HEK293T (cell line): ENCODE results near the gene STIM1.
"Not testable (repeated sequence)": the region's sequence is repeated elsewhere in the genome, so short reads cannot be mapped to it uniquely, and the experiment has no call there.

Source experiments
- CTCF ChIA-PET: fragments of 350-600 bp; formaldehyde crosslinking; extraction: SDS; loops from one replicate; lab custom pipeline; 2021; ENCODE audit warnings: antibody characterized with exemption, inconsistent platforms; lab: Yijun Ruan, JAX
- POLR2A ChIA-PET: fragments of 350-600 bp; formaldehyde crosslinking; extraction: SDS; loops from one replicate; lab custom pipeline; 2020; ENCODE audit warnings: antibody characterized with exemption, inconsistent platforms; lab: Yijun Ruan, JAX
- DNase-seq: peaks from one replicate; pipeline ENCODE4 v3.0.0; 2012; ENCODE audit warnings: mixed read lengths; ENCODE audit errors: extremely low spot score
- ARNT ChIP-seq: fragments of 450-650 bp; IDR thresholded peaks from 2 replicates; pipeline ENCODE4 v1.6.1; 2017; ENCODE audit warnings: mild to moderate bottlenecking
- BHLHE40 ChIP-seq: fragments of 450-650 bp; IDR thresholded peaks from 2 replicates; pipeline ENCODE4 v1.6.1; 2016; ENCODE audit warnings: mild to moderate bottlenecking, moderate library complexity, borderline replicate concordance
- CTBP1 ChIP-seq: fragments of 450-650 bp; IDR thresholded peaks from 2 replicates; pipeline ENCODE4 v1.6.1; 2016; ENCODE audit warnings: borderline replicate concordance
- ELF4 ChIP-seq: fragments of 450-650 bp; IDR thresholded peaks from 2 replicates; pipeline ENCODE4 v1.6.1; 2017; ENCODE audit warnings: antibody characterized with exemption
- FOXA1 ChIP-seq: fragments of 450-650 bp; IDR thresholded peaks from 2 replicates; pipeline ENCODE4 v1.6.1; 2016; ENCODE audit warnings: mild to moderate bottlenecking
- FOXK2 ChIP-seq: fragments of 450-650 bp; IDR thresholded peaks from 2 replicates; pipeline ENCODE4 v1.6.1; 2016; ENCODE audit warnings: mild to moderate bottlenecking
- FOXM1 ChIP-seq: fragments of 450-650 bp; IDR thresholded peaks from 2 replicates; pipeline ENCODE4 v1.6.1; 2017; ENCODE audit warnings: mild to moderate bottlenecking, borderline replicate concordance
- HDGF ChIP-seq: fragments of 450-650 bp; IDR thresholded peaks from 2 replicates; pipeline ENCODE4 v1.6.1; 2017; ENCODE audit warnings: antibody characterized with exemption, borderline replicate concordance
- L3MBTL2 ChIP-seq: fragments of 450-650 bp; conservative IDR thresholded peaks from 2 replicates; pipeline ENCODE4 v1.6.1; 2016; ENCODE audit warnings: mild to moderate bottlenecking
- LEF1 ChIP-seq: fragments of 450-650 bp; IDR thresholded peaks from 2 replicates; pipeline ENCODE4 v1.6.1; 2017; ENCODE audit warnings: mild to moderate bottlenecking, borderline replicate concordance
- NFRKB ChIP-seq: fragments of 450-650 bp; IDR thresholded peaks from 2 replicates; pipeline ENCODE4 v1.6.1; 2016; ENCODE audit warnings: mild to moderate bottlenecking, moderate library complexity
- SP1 ChIP-seq: fragments of 450-650 bp; IDR thresholded peaks from 2 replicates; pipeline ENCODE4 v1.6.1; 2017
- SUZ12 ChIP-seq: fragments of 450-650 bp; IDR thresholded peaks from 2 replicates; pipeline ENCODE4 v1.6.1; 2016; ENCODE audit warnings: mild to moderate bottlenecking
- TARDBP ChIP-seq: fragments of 450-650 bp; IDR thresholded peaks from 2 replicates; pipeline ENCODE4 v1.6.1; 2016
- ZNF384 ChIP-seq: fragments of 450-650 bp; IDR thresholded peaks from 2 replicates; pipeline ENCODE4 v1.6.1; 2016
- TF ChIP-seq, protein P1 (sequence below): fragments of 450-650 bp; IDR thresholded peaks from 2 replicates; pipeline ENCODE4 v1.6.1; 2016

The STIM1 gene

DNA sequence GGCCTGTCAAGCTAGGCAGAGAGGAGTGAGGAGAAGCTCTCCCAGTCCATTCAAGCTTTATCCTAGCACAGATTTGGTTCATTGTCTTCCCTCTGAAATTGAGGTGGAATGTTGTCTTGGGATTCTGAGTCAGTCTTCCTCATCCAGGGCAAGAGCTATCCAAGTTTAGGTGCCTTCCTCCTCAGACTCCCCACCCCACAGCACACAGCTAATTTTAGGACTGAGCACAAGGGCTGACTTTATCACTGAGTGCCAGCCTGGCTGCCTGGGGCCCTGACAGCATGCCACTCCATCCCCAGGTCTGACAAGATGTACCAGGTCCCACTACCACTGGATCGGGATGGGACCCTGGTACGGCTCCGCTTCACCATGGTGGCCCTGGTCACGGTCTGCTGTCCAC is 44.5 kb upstream of the STIM1 start:
- CTCF ChIA-PET: no interaction called here
- POLR2A ChIA-PET: no interaction called here
- no peak for DNase-seq
- TF ChIP-seq FOXA1 (no peak), FOXM1 (no peak)

DNA sequence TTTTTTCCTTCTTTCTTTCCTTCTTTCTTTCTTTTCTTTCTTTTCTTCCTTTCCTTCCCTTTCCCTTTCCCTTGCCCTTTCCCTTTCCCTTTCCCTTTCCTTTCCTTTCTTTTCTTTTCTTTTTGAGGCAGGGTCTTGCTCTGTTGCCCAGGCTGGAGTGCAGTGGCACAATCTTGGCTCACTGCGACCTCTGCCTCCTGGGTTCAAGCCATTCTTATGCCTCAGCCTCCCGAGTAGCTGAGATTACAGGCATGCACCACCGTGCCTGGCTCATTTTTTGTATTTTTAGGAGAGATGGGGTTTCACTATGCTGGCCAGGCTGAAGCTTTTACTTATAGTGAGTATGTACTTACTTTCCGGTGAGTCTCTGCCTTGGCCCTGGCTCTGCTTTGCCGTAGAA is 40.6 kb upstream of the STIM1 start:
- POLR2A ChIA-PET: interaction anchor here (1.1 kb wide), 1 partner anchor 26 kb away, joined by 3 read pairs; the partner anchor contains the start of gene RHOG
- DNase-seq, CTCF ChIA-PET: not testable (repeated sequence)

DNA sequence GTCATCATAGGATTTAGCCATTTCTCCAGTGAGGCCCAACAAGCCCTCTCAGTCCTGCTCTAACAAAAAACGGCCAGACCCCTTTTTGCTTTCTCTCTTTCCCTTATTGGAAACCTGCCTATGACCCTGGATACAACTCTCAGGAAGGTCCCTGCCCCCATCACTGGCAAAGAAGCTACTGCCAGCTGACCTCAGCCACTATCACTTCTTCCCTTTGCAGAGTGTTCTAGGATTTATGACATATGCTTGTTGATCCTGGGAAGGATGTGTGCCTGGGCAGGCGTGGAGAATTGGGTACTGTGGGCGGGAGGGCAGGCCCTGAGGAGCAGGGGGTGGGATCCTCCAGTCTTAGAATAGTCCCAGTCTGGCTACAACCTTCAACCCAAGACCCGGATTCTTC is 39.6 kb upstream of the STIM1 start:
- POLR2A ChIA-PET: no interaction called here
- DNase-seq: no peak
- CTCF ChIA-PET: no interaction called here
- TF ChIP-seq HDGF (no peak), LEF1 (no peak), L3MBTL2 (no peak), ARNT (no peak), NFRKB (no peak), SUZ12 (no peak), BHLHE40 (no peak), TARDBP (no peak), FOXA1 (no peak), ZNF384 (no peak), FOXM1 (no peak), SP1 (no peak), CTBP1 (no peak), ELF4 (no peak), FOXK2 (no peak)
- TF ChIP-seq, protein P1, sequence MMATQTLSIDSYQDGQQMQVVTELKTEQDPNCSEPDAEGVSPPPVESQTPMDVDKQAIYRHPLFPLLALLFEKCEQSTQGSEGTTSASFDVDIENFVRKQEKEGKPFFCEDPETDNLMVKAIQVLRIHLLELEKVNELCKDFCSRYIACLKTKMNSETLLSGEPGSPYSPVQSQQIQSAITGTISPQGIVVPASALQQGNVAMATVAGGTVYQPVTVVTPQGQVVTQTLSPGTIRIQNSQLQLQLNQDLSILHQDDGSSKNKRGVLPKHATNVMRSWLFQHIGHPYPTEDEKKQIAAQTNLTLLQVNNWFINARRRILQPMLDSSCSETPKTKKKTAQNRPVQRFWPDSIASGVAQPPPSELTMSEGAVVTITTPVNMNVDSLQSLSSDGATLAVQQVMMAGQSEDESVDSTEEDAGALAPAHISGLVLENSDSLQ: no peak

DNA sequence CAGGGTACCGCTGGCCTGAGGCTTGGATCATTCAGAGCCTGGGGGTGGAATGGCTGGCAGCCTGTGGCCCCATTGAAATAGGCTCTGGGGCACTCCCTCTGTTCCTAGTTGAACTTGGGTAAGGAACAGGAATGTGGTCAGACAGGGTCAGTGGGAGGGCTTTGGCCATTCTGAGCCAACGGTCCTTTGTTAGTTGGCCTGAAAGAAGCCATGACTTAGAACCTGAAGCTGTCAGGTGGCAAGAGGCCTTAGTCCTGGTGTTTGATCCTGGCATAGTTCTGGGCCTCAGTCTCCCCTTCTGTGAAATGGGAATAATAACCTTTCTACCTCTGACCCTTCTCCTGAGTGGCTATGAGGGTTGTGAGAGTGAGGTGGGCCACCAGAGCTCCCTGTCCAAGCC is 38.8 kb upstream of the STIM1 start:
- DNase-seq: no peak
- POLR2A ChIA-PET: no interaction called here
- CTCF ChIA-PET: no interaction called here
- TF ChIP-seq SUZ12 (no peak), L3MBTL2 (no peak), NFRKB (no peak), FOXM1 (no peak), ARNT (no peak), LEF1 (no peak), TARDBP (no peak), CTBP1 (no peak), ELF4 (no peak), FOXA1 (no peak), BHLHE40 (no peak)

DNA sequence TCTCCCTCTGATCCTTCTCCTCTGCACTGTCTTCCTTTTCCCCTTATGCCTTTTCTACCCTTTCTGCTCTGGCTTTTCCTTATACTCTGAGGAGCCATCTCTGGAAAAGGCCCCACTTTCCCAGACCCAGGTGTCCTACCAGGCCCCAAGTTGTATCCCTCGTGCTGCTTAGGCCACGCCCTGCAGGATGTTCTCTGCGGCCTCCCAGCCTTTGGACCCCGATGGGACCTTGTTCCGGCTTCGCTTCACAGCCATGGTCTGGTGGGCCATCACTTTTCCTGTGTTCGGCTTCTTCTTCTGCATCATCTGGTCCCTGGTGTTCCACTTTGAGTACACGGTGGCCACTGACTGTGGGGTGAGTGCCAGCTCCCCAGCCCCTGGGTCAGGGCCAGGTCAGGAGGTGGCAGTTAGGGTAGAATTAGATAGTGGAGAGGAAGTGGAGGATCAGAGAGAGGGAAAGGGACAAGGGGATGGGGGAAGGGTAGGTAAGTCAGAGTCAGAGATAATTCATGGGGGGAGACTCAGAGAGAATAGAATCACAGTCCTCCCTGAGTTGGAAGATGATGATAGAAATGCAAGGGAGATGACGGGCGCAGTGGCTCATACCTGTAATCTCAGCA is 38.2 kb upstream of the STIM1 start:
- ChIA-PET POLR2A (no interaction called here), CTCF (no interaction called here)
- no peak for DNase-seq
- TF ChIP-seq TARDBP (no peak), BHLHE40 (no peak), ZNF384 (no peak), NFRKB (no peak), SUZ12 (no peak), ARNT (no peak), ELF4 (no peak), L3MBTL2 (no peak), FOXA1 (no peak), FOXM1 (no peak), HDGF (no peak), FOXK2 (no peak), SP1 (no peak)
- TF ChIP-seq, protein P1: no peak

DNA sequence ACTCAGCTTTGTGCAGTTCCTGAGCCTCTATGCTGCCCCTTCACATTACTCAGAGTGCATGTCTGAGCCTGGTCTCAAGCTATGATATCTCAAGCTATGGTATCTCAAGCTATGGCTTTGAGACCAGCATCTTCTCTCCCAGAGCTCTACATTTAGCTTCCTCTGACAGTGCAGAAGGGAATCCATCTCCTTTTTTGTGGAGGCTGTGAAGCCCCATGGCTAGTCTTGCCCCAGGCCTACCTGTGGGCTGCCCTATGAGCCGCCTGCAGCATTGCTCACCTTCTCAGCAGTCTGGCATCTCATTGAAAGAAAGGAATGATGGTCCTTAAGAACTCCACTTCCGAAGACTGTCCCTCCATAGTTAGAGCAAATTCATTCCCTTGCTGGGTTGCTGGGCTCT is 34.5 kb upstream of the STIM1 start:
- TF ChIP-seq ARNT (no peak), CTBP1 (no peak), SP1 (no peak), ELF4 (no peak), L3MBTL2 (no peak), LEF1 (no peak), HDGF (no peak), BHLHE40 (no peak), ZNF384 (no peak), NFRKB (no peak), FOXM1 (no peak), FOXA1 (no peak), FOXK2 (no peak), SUZ12 (no peak)
- TF ChIP-seq, protein P1: no peak
- CTCF ChIA-PET: interaction anchor here (2.6 kb wide), 1 partner anchor 11 kb away, joined by 8 read pairs; no protein-coding TSS in a partner anchor
- POLR2A ChIA-PET: no interaction called here
- no peak for DNase-seq
